Neural cell (in vitro differentiated cells): ENCODE results near the gene HEATR5A. TPM values are rescaled to one million over a fixed set of nuclear protein-coding genes. Genes with fewer than 3 reads are reported as not detected.

Experiments
- H2AFZ ChIP-seq: fragments of 200-600, 300-800 bp; sonication (generic), shearing (Covaris generic); 2 replicates; pipeline ENCODE4 v1.6.0; 2014; ENCODE audit warnings: low read depth, mild to moderate bottlenecking, antibody characterized with exemption, low read length, moderate library complexity
- H3F3A ChIP-seq: fragments of 200-600 bp; shearing (Covaris generic); 2 replicates; pipeline ENCODE4 v1.6.1; 2016; ENCODE audit warnings: mild to moderate bottlenecking, moderate library complexity, mixed read lengths, antibody characterized with exemption, low read length; ENCODE audit not compliant: insufficient read depth, poor library complexity, severe bottlenecking
- H3K27ac ChIP-seq: fragments of 200-600, 300-800 bp; sonication (generic), shearing (Covaris generic); 2 replicates; pipeline ENCODE4 v1.5.1; 2014; ENCODE audit warnings: mild to moderate bottlenecking, low read length, moderate library complexity
- H3K27me3 ChIP-seq: fragments of 300-800, 200-600 bp; sonication (generic), shearing (Covaris generic); 2 replicates; pipeline ENCODE4 v1.6.0; 2014; ENCODE audit warnings: mild to moderate bottlenecking, low read depth, low read length, moderate library complexity; ENCODE audit not compliant: insufficient read depth
- H3K36me3 ChIP-seq: fragments of 300-800, 200-600 bp; sonication (generic), shearing (Covaris generic); 2 replicates; pipeline ENCODE4 v1.5.1; 2014; ENCODE audit warnings: mild to moderate bottlenecking, antibody characterized with exemption, low read length, moderate library complexity; ENCODE audit not compliant: insufficient read depth
- H3K4me2 ChIP-seq: fragments of 300-800, 200-600 bp; sonication (generic), shearing (Covaris generic); 2 replicates; pipeline ENCODE4 v1.6.0; 2014; ENCODE audit warnings: mild to moderate bottlenecking, low read length
- H3K4me3 ChIP-seq: fragments of 300-800, 200-600 bp; sonication (generic), shearing (Covaris generic); 2 replicates; pipeline ENCODE4 v1.5.1; 2014; ENCODE audit warnings: mild to moderate bottlenecking, low read length, moderate library complexity
- H3K79me2 ChIP-seq: fragments of 200-600 bp; shearing (Covaris generic); replicated peaks from 2 replicates; pipeline ENCODE4 v1.6.0; 2014; ENCODE audit warnings: mild to moderate bottlenecking, low read length, moderate library complexity; ENCODE audit not compliant: insufficient read depth
- H3K9ac ChIP-seq: fragments of 300-800, 200-600 bp; sonication (generic), shearing (Covaris generic); 2 replicates; pipeline ENCODE4 v1.6.1; 2016; ENCODE audit warnings: mild to moderate bottlenecking, low read length, mixed read lengths
- H3K9me2 ChIP-seq: fragments of 200-600 bp; shearing (Covaris generic); 2 replicates; pipeline ENCODE4 v1.6.1; 2016; ENCODE audit warnings: mild to moderate bottlenecking, low read length, mixed read lengths; ENCODE audit not compliant: insufficient read depth
- H3K9me3 ChIP-seq: fragments of 200-600, 300-800 bp; sonication (generic), shearing (Covaris generic); 2 replicates; pipeline ENCODE4 v1.6.1; 2016; ENCODE audit warnings: mild to moderate bottlenecking, mixed run types, low read length, moderate library complexity, mixed read lengths
- H4K20me1 ChIP-seq: fragments of 200-600 bp; shearing (Covaris generic); 2 replicates; pipeline ENCODE4 v1.6.1; 2016; ENCODE audit warnings: mild to moderate bottlenecking, mixed run types; ENCODE audit not compliant: insufficient read depth
- EP300 ChIP-seq: fragments of 450-650 bp; conservative IDR thresholded peaks from 2 replicates; pipeline ENCODE4 v1.6.1; 2014; ENCODE audit warnings: antibody characterized with exemption, mild to moderate bottlenecking, moderate library complexity; ENCODE audit not compliant: poor library complexity, severe bottlenecking
- EZH2 ChIP-seq: fragments of 200-600, 300-800 bp; shearing (Covaris generic), sonication (generic); IDR thresholded peaks from 2 replicates; pipeline ENCODE4 v1.6.1; 2014; ENCODE audit warnings: antibody characterized with exemption, low read length, borderline replicate concordance, mild to moderate bottlenecking; ENCODE audit not compliant: insufficient read depth, poor library complexity, severe bottlenecking
- MXI1 ChIP-seq: fragments of 450-650 bp; conservative IDR thresholded peaks from 2 replicates; pipeline ENCODE4 v1.6.1; 2014; ENCODE audit warnings: antibody characterized with exemption, mild to moderate bottlenecking; ENCODE audit not compliant: poor library complexity, severe bottlenecking
- POLR2AphosphoS5 ChIP-seq: IDR thresholded peaks from 2 replicates; pipeline ENCODE4 v1.6.1; 2012
- RAD21 ChIP-seq: fragments of 450-650 bp; conservative IDR thresholded peaks from 2 replicates; pipeline ENCODE4 v1.6.1; 2014; ENCODE audit warnings: antibody characterized with exemption, mild to moderate bottlenecking, moderate library complexity
- SMC3 ChIP-seq: fragments of 450-650 bp; conservative IDR thresholded peaks from 2 replicates; pipeline ENCODE4 v1.6.1; 2014; ENCODE audit warnings: antibody characterized with exemption, mild to moderate bottlenecking, moderate library complexity; ENCODE audit not compliant: poor library complexity
- TAF1 ChIP-seq: IDR thresholded peaks from 2 replicates; pipeline ENCODE4 v1.6.1; 2012; ENCODE audit warnings: low read depth
- polyA plus RNA-seq: library from polyadenylated mRNA; depleted of rRNA; stranded (reverse); fragments of >200 nt; gene quantifications from 2 replicates; pipeline ENCODE4 v1.2.3, GENCODE V29; 2014
- TF ChIP-seq, protein P1 (sequence below): IDR thresholded peaks from 2 replicates; pipeline ENCODE4 v1.6.1; 2012; ENCODE audit warnings: borderline replicate concordance
- TF ChIP-seq, protein P2 (sequence below): fragments of 450-650 bp; IDR thresholded peaks from 2 replicates; pipeline ENCODE4 v1.5.1; 2014; ENCODE audit warnings: antibody characterized with exemption, mild to moderate bottlenecking, moderate library complexity; ENCODE audit not compliant: poor library complexity, severe bottlenecking

HEATR5A gene
- polyA plus RNA-seq, 1 donor from 2014 or later = 5.2 TPM

DNA sequence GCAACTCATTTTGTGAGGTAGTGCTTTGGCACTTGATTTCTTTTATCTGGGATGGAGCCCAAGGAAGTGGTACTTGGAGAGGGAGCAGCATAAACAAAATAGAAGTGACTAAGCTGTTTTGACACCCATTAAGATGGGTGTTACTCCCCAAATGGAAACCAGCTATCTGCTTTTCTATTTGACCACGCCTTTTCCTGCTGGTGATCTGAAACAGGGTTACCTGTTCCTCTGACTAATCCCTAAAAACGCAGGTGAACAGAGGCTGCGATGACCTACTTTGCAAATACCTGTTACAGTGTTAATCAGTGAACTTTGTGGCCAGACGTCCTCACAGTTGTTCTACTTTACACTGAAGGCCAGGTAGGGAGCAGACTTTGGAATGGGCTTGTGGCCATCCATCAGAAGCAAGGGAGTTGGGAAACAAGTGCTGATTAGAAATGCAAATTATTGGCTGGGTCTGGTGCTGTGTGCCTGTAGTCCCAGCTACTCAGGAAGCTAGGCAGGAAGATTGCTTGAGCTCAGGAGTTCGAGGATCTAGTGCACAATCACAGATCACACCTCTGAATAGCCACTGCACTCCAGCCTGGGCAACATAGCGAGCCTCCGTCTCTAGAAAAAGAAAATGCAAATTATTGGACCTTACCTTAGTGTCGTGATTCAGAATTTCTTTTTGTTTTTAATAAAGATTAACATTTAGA, 154.5 kb downstream of the HEATR5A start:
- Histone ChIP-seq H2AFZ (no peak overlapping the region), H3K27ac (no peak overlapping the region), H3K79me2 (no peaks in the 10 kb centered on the region), H3K4me3 (no peak overlapping the region), H3F3A (no peaks in the 10 kb centered on the region), H3K4me2 (no peak overlapping the region), H3K36me3 (no peaks in the 10 kb centered on the region), H3K9ac (no peak overlapping the region), H3K9me3 (no peaks in the 10 kb centered on the region), H3K27me3 (no peaks in the 10 kb centered on the region), H3K9me2 (no peaks in the 10 kb centered on the region), H4K20me1 (no peaks in the 10 kb centered on the region)
- TF ChIP-seq, protein P1, sequence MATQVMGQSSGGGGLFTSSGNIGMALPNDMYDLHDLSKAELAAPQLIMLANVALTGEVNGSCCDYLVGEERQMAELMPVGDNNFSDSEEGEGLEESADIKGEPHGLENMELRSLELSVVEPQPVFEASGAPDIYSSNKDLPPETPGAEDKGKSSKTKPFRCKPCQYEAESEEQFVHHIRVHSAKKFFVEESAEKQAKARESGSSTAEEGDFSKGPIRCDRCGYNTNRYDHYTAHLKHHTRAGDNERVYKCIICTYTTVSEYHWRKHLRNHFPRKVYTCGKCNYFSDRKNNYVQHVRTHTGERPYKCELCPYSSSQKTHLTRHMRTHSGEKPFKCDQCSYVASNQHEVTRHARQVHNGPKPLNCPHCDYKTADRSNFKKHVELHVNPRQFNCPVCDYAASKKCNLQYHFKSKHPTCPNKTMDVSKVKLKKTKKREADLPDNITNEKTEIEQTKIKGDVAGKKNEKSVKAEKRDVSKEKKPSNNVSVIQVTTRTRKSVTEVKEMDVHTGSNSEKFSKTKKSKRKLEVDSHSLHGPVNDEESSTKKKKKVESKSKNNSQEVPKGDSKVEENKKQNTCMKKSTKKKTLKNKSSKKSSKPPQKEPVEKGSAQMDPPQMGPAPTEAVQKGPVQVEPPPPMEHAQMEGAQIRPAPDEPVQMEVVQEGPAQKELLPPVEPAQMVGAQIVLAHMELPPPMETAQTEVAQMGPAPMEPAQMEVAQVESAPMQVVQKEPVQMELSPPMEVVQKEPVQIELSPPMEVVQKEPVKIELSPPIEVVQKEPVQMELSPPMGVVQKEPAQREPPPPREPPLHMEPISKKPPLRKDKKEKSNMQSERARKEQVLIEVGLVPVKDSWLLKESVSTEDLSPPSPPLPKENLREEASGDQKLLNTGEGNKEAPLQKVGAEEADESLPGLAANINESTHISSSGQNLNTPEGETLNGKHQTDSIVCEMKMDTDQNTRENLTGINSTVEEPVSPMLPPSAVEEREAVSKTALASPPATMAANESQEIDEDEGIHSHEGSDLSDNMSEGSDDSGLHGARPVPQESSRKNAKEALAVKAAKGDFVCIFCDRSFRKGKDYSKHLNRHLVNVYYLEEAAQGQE = no peak
- TF ChIP-seq SMC3 = no peak
- no peak for TF ChIP-seq EZH2

DNA sequence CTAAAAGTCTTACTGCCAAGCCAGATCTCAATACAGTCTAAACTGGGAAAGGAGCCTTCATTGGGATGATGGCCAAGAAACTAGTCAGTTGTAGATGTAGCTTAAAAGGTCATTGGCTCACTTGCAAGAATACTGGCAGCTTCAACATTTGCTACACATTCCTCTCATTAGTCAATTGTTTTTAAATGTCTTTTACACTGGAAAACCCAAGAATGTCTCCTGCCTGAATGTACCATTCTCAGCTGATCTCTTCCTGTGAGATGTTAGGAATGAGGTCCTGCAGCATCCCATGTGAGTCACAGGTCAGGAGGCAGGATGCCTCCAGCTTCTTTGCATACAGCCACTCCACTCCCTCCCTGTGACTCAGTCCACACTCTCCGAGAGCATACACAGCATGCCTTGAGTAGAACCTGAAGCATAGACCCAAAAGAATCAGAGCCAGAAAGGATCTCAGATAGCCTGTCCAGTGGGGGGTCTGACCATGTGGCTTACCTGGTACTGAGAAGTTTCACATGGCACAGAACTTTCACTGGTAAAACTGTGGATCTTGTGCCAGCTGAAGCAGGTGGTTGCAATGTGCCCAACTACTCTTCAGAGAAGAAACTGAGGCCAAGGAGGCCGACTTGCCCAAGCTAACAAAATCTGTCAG, 156.7 kb downstream of the HEATR5A start:
- no peaks in the 10 kb centered on the region for H4K20me1 ChIP-seq
- TF ChIP-seq, protein P1 = no peak
- TF ChIP-seq POLR2AphosphoS5 (no peak), MXI1 (no peak), SMC3 (no peak), TAF1 (no peak), EP300 (no peak), EZH2 (no peak), RAD21 (no peak)
- TF ChIP-seq, protein P2, sequence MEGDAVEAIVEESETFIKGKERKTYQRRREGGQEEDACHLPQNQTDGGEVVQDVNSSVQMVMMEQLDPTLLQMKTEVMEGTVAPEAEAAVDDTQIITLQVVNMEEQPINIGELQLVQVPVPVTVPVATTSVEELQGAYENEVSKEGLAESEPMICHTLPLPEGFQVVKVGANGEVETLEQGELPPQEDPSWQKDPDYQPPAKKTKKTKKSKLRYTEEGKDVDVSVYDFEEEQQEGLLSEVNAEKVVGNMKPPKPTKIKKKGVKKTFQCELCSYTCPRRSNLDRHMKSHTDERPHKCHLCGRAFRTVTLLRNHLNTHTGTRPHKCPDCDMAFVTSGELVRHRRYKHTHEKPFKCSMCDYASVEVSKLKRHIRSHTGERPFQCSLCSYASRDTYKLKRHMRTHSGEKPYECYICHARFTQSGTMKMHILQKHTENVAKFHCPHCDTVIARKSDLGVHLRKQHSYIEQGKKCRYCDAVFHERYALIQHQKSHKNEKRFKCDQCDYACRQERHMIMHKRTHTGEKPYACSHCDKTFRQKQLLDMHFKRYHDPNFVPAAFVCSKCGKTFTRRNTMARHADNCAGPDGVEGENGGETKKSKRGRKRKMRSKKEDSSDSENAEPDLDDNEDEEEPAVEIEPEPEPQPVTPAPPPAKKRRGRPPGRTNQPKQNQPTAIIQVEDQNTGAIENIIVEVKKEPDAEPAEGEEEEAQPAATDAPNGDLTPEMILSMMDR = no peak
- H3K79me2 ChIP-seq = no peaks in the 10 kb centered on the region
- no peaks in the 10 kb centered on the region for H3K36me3 ChIP-seq
- H3K4me3 ChIP-seq = no peak overlapping the region
- no peak overlapping the region for H2AFZ ChIP-seq
- no peak overlapping the region for H3K4me2 ChIP-seq
- H3F3A ChIP-seq = no peaks in the 10 kb centered on the region
- no peaks in the 10 kb centered on the region for H3K9me3 ChIP-seq
- H3K27me3 ChIP-seq = no peaks in the 10 kb centered on the region
- H3K9me2 ChIP-seq = no peaks in the 10 kb centered on the region
- H3K9ac ChIP-seq = no peak overlapping the region
- no peak overlapping the region for H3K27ac ChIP-seq
